Loucy (cell line): ENCODE data around the gene YARS2.

Experiments used
- H2AFZ ChIP-seq: fragments of 200-600 bp; sonication (generic); 2 replicates; pipeline ENCODE4 v1.6.0; 2016; ENCODE audit warnings: antibody characterized with exemption, mild to moderate bottlenecking, low read length, moderate library complexity
- H3F3A ChIP-seq: fragments of 200-600 bp; 2 replicates; pipeline ENCODE4 v1.6.0; 2016; ENCODE audit warnings: antibody characterized with exemption, low read depth, mild to moderate bottlenecking
- H3K27me3 ChIP-seq: fragments of 200-600 bp; sonication (generic); 2 replicates; pipeline ENCODE4 v1.6.1; 2014; ENCODE audit warnings: low read length, mild to moderate bottlenecking; ENCODE audit not compliant: insufficient read depth, poor library complexity, severe bottlenecking
- H3K36me3 ChIP-seq: fragments of 200-600 bp; sonication (generic); 2 replicates; pipeline ENCODE4 v1.6.1; 2016; ENCODE audit warnings: low read length; ENCODE audit not compliant: insufficient read depth
- H3K4me1 ChIP-seq: fragments of 200-600 bp; sonication (generic); 2 replicates; pipeline ENCODE4 v1.5.1; 2014; ENCODE audit warnings: low read length, mild to moderate bottlenecking; ENCODE audit not compliant: insufficient read depth, poor library complexity, severe bottlenecking
- H3K4me2 ChIP-seq: fragments of 200-600 bp; sonication (generic); 2 replicates; pipeline ENCODE4 v1.6.0; 2014; ENCODE audit warnings: antibody characterized with exemption, low read length, low read depth, mild to moderate bottlenecking; ENCODE audit not compliant: poor library complexity, severe bottlenecking
- H3K4me3 ChIP-seq: fragments of 200-600 bp; sonication (generic); 2 replicates; pipeline ENCODE4 v1.5.1; 2014; ENCODE audit warnings: low read length, mild to moderate bottlenecking, mixed read lengths; ENCODE audit not compliant: poor library complexity, severe bottlenecking
- H3K79me2 ChIP-seq: fragments of 200-600 bp; sonication (generic); 2 replicates; pipeline ENCODE4 v1.6.1; 2014; ENCODE audit warnings: low read length; ENCODE audit not compliant: insufficient read depth
- H3K9ac ChIP-seq: fragments of 200-600 bp; sonication (generic); 2 replicates; pipeline ENCODE4 v1.6.0; 2014; ENCODE audit warnings: mild to moderate bottlenecking, low read depth, low read length, moderate library complexity; ENCODE audit not compliant: poor library complexity, severe bottlenecking
- H3K9me2 ChIP-seq: fragments of 200-600 bp; sonication (generic); replicated peaks from 2 replicates; pipeline ENCODE4 v1.6.1; 2016; ENCODE audit warnings: low read depth, low read length, mixed read lengths
- H3K9me3 ChIP-seq: fragments of 200-600 bp; sonication (generic); 2 replicates; pipeline ENCODE4 v1.6.1; 2014; ENCODE audit warnings: mild to moderate bottlenecking, antibody characterized with exemption, low read length, low read depth; ENCODE audit not compliant: insufficient read depth
- H4K20me1 ChIP-seq: fragments of 200-600 bp; sonication (generic); 2 replicates; pipeline ENCODE4 v1.6.0; 2014; ENCODE audit warnings: antibody characterized with exemption, low read length, mild to moderate bottlenecking; ENCODE audit not compliant: insufficient read depth, poor library complexity, severe bottlenecking
- EZH2phosphoT487 ChIP-seq: fragments of 200-600 bp; IDR thresholded peaks from 2 replicates; pipeline ENCODE4 v1.6.1; 2018; ENCODE audit warnings: antibody characterized with exemption, mild to moderate bottlenecking, moderate library complexity, borderline replicate concordance
- TF ChIP-seq, protein P1 (sequence below): fragments of 200-600 bp; sonication (generic); conservative IDR thresholded peaks from 2 replicates; pipeline ENCODE4 v1.5.1; 2014; ENCODE audit warnings: mild to moderate bottlenecking, antibody characterized with exemption, low read length

Gene YARS2

DNA sequence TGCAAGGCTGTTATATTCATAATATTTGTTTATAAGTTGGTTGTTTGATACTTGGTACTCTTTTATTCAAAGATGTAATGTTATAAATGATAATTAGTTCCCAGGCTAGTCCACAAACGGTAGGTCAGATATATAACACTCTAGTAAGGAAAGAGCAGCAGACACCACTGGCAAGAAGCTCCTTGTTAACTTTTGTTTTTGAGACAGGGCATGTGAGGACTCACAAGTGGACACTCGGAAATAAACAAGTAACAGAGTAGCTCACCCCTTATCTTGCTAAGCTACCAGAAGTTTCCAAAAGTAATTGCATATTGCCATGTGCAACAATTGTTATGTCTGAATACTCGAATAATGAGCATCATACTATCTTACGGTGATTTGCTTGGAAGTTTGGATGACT, 38.6 kb upstream of the YARS2 start:
- TF ChIP-seq EZH2phosphoT487: no peak
- TF ChIP-seq, protein P1, sequence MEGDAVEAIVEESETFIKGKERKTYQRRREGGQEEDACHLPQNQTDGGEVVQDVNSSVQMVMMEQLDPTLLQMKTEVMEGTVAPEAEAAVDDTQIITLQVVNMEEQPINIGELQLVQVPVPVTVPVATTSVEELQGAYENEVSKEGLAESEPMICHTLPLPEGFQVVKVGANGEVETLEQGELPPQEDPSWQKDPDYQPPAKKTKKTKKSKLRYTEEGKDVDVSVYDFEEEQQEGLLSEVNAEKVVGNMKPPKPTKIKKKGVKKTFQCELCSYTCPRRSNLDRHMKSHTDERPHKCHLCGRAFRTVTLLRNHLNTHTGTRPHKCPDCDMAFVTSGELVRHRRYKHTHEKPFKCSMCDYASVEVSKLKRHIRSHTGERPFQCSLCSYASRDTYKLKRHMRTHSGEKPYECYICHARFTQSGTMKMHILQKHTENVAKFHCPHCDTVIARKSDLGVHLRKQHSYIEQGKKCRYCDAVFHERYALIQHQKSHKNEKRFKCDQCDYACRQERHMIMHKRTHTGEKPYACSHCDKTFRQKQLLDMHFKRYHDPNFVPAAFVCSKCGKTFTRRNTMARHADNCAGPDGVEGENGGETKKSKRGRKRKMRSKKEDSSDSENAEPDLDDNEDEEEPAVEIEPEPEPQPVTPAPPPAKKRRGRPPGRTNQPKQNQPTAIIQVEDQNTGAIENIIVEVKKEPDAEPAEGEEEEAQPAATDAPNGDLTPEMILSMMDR: no peak
- Histone ChIP-seq H3K4me2 (no peak overlapping the region), H3K9me2 (no peaks in the 10 kb centered on the region), H3K9ac (no peak overlapping the region), H3F3A (no peaks in the 10 kb centered on the region), H3K27me3 (no peaks in the 10 kb centered on the region), H3K79me2 (no peaks in the 10 kb centered on the region), H3K36me3 (no peaks in the 10 kb centered on the region), H4K20me1 (no peaks in the 10 kb centered on the region), H2AFZ (no peak overlapping the region), H3K4me3 (no peak overlapping the region), H3K4me1 (no peaks in the 10 kb centered on the region), H3K9me3 (no peaks in the 10 kb centered on the region)

DNA sequence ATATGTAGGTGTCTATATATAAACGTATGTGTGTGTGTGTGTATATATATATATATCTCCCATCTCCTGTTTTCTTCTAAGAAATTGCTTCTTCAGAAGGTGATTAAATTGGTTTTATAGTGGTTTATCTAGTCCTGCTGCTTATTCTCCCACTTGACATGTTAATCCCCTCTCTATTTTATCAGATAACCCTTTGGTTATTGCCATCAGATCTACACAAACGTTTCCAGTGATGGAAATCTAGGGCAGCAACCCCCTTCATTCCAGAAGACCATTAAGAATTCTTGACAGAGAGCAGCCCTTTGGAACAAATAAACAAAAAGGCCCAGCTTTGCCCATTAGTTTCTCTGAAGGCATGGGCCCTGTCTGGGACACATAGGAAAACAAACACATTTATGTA, 34.2 kb upstream of the YARS2 start:
- Histone ChIP-seq H3K9ac (no peak overlapping the region), H2AFZ (no peak overlapping the region), H3K27me3 (no peaks in the 10 kb centered on the region), H3K4me1 (no peaks in the 10 kb centered on the region), H3K9me2 (no peaks in the 10 kb centered on the region), H3K9me3 (no peaks in the 10 kb centered on the region), H3K36me3 (no peaks in the 10 kb centered on the region), H3F3A (no peaks in the 10 kb centered on the region), H3K79me2 (no peaks in the 10 kb centered on the region), H3K4me3 (no peak overlapping the region), H3K4me2 (no peak overlapping the region), H4K20me1 (no peaks in the 10 kb centered on the region)
- TF ChIP-seq, protein P1: no peak
- TF ChIP-seq EZH2phosphoT487: no peak

DNA sequence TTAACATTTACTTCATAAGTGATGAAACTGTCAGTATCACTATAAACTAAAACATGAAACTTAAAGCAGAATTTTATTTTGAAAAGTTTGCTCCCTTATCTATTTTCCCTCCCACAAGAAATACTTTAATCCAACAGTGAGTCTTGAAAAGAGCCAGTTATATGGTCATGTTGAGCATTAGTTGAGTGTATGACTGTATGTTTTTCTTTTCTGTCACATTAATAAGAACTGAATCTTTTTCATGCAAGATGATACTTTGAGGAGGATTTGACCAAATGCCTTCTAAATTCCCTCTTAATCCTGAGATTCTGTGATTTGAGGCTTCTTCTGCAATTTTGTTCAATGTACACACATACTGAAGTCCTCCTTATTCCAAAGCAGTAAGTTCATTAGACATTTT, 33.7 kb upstream of the YARS2 start:
- TF ChIP-seq EZH2phosphoT487: no peak
- TF ChIP-seq, protein P1: no peak
- Histone ChIP-seq H3K9me3 (no peaks in the 10 kb centered on the region), H3F3A (no peaks in the 10 kb centered on the region), H3K27me3 (no peaks in the 10 kb centered on the region), H3K79me2 (no peaks in the 10 kb centered on the region), H3K36me3 (no peaks in the 10 kb centered on the region), H3K4me2 (no peak overlapping the region), H3K4me3 (no peak overlapping the region), H2AFZ (no peak overlapping the region), H3K9ac (no peak overlapping the region), H4K20me1 (no peaks in the 10 kb centered on the region), H3K4me1 (no peaks in the 10 kb centered on the region), H3K9me2 (no peaks in the 10 kb centered on the region)
